ENCODE measurements around the gene CLMN. TPM values are rescaled to one million over a fixed set of nuclear protein-coding genes. Genes with fewer than 3 reads are reported as not detected.

The CLMN gene
- total RNA-seq, 2 donors from 2014 or later: 24.6 to 39.3 TPM

DNA sequence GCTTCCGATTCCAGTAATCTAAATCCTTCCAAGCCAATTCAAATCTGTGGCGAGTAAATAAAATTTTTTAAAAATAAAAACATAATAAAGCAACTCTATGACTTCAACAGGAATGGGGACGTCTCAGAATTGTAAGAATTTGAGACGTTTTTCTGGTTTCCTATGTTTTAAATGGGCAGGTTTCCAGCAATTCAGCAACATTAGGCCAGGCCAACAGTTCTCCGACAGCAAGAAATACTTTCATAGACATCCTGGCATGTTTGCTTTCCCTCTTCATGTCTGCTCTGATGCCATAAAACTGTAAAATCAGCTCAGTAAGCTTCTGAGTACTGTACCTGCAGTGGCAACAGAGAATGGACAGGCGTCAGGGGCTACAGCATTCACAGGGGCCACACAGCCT lies 126.6 kb downstream of the CLMN start:
- H3K9me3 ChIP-seq: no peaks in the 10 kb centered on the region
- TF ChIP-seq POLR2A (IDR thresholded peaks at IDR 0.05) (no peak), POLR2AphosphoS5 (IDR thresholded peaks at IDR 0.05) (peak; percentile 16)
- TF ChIP-seq, protein P1, sequence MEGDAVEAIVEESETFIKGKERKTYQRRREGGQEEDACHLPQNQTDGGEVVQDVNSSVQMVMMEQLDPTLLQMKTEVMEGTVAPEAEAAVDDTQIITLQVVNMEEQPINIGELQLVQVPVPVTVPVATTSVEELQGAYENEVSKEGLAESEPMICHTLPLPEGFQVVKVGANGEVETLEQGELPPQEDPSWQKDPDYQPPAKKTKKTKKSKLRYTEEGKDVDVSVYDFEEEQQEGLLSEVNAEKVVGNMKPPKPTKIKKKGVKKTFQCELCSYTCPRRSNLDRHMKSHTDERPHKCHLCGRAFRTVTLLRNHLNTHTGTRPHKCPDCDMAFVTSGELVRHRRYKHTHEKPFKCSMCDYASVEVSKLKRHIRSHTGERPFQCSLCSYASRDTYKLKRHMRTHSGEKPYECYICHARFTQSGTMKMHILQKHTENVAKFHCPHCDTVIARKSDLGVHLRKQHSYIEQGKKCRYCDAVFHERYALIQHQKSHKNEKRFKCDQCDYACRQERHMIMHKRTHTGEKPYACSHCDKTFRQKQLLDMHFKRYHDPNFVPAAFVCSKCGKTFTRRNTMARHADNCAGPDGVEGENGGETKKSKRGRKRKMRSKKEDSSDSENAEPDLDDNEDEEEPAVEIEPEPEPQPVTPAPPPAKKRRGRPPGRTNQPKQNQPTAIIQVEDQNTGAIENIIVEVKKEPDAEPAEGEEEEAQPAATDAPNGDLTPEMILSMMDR (IDR thresholded peaks at IDR 0.05): no peak
- intact Hi-C loops (cut with DNase I): no loop called here
- no peak for DNase-seq (ENCODE audit: low spot score)
- no peak overlapping the region for H3K27ac ChIP-seq
- no peaks in the 10 kb centered on the region for H3K4me1 ChIP-seq (replicated peaks)
- no peak overlapping the region for H3K4me3 ChIP-seq
- 62% methylated on average over 6 of the region's 6 CpGs for WGBS
- no peaks in the 10 kb centered on the region for H3K27me3 ChIP-seq (replicated peaks; ENCODE audit: insufficient read depth)
- no peaks in the 10 kb centered on the region for H3K36me3 ChIP-seq

DNA sequence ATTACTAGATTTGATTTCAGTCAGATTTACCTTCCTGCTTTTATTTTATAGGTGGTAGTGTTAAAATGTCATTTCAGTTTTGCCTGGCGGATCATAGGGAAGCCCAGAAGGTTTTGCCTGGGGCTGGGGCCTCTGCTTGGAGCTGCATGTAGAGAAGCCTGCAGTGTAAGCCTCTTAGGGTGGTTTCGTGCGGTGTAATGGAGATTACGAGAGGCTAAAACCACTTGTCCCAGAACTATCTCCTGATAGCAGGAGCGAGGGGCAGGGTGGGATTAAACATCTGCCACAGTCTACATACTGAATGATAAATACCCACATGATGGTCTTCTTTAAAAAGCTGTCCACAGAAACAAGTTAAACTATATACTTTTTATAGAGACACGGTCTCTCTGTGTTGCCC lies 127.4 kb downstream of the CLMN start:
- no peak for TF ChIP-seq POLR2A (IDR thresholded peaks at IDR 0.05)
- TF ChIP-seq, protein P1 (IDR thresholded peaks at IDR 0.05): no peak
- no peak for TF ChIP-seq POLR2AphosphoS5 (IDR thresholded peaks at IDR 0.05)
- intact Hi-C loops (cut with DNase I): no loop called here
- no peaks in the 10 kb centered on the region for H3K27me3 ChIP-seq (replicated peaks; ENCODE audit: insufficient read depth)
- H3K27ac ChIP-seq: no peak overlapping the region
- H3K9me3 ChIP-seq: no peaks in the 10 kb centered on the region
- DNase-seq (ENCODE audit: low spot score): no peak
- H3K36me3 ChIP-seq: no peaks in the 10 kb centered on the region
- H3K4me3 ChIP-seq: no peak overlapping the region
- 96% methylated on average over 6 of the region's 6 CpGs for WGBS
- H3K4me1 ChIP-seq (replicated peaks): no peaks in the 10 kb centered on the region

- no peaks in the 10 kb centered on the region for H3K4me1 ChIP-seq (replicated peaks)
- no peaks in the 10 kb centered on the region for H3K9me3 ChIP-seq
- no peaks in the 10 kb centered on the region for H3K36me3 ChIP-seq
- no peak for DNase-seq (ENCODE audit: low spot score)
- H3K4me3 ChIP-seq: no peak overlapping the region
- TF ChIP-seq POLR2A (IDR thresholded peaks at IDR 0.05): no peak
- no peak for TF ChIP-seq POLR2AphosphoS5 (IDR thresholded peaks at IDR 0.05)
- TF ChIP-seq, protein P1 (IDR thresholded peaks at IDR 0.05): no peak
- H3K27me3 ChIP-seq (replicated peaks; ENCODE audit: insufficient read depth): no peaks in the 10 kb centered on the region
- WGBS: 93% methylated on average over 21 of the region's 21 CpGs
- intact Hi-C loops (cut with DNase I): no loop called here
- H3K27ac ChIP-seq: no peak overlapping the region
These were observed 128.1 kb downstream of the CLMN start for GRCh38 chr14:95191445-95192199.

- 93% methylated on average over 7 of the region's 7 CpGs for WGBS
- Histone ChIP-seq H3K36me3 (no peaks in the 10 kb centered on the region), H3K4me1 (replicated peaks) (no peaks in the 10 kb centered on the region), H3K9me3 (no peaks in the 10 kb centered on the region), H3K4me3 (no peak overlapping the region), H3K27ac (no peak overlapping the region), H3K27me3 (replicated peaks; ENCODE audit: insufficient read depth) (no peaks in the 10 kb centered on the region)
- intact Hi-C loops (cut with DNase I): no loop called here
- DNase-seq (ENCODE audit: low spot score): no peak
- TF ChIP-seq POLR2AphosphoS5 (IDR thresholded peaks at IDR 0.05): no peak
- TF ChIP-seq, protein P1 (IDR thresholded peaks at IDR 0.05): no peak
These were observed 128.9 kb downstream of the CLMN start for GRCh38 chr14:95190857-95191256.

DNA sequence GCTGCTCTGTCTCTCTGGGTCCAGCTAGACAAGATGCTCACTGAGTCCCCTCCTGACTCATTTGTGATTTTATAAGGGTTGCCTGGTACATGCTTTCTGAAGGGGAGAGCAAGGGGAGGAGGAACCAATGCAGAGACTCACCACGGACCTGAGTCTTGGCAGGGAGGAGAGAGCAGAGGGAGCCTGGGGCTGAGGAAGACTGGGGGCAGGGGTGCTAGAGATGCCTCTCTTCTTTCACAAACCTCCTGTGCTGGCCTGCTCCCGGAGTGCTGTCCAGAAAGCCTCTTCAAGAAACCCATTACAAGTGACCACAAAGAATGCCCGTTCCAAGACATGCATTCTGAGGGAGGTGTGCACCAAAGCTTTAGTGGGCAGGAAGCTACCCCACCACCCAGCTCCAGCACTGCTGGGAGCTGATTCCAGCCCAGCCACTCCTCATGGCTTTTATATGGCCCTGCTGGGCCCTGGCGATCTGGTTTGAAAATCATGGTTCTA lies 129.3 kb downstream of the CLMN start:
- H3K4me3 ChIP-seq: no peak overlapping the region
- no peaks in the 10 kb centered on the region for H3K36me3 ChIP-seq
- TF ChIP-seq POLR2A (IDR thresholded peaks at IDR 0.05) (no peak), POLR2AphosphoS5 (IDR thresholded peaks at IDR 0.05) (no peak)
- H3K27me3 ChIP-seq (replicated peaks; ENCODE audit: insufficient read depth): no peaks in the 10 kb centered on the region
- H3K9me3 ChIP-seq: no peaks in the 10 kb centered on the region
- H3K4me1 ChIP-seq (replicated peaks): no peaks in the 10 kb centered on the region
- no peak for DNase-seq (ENCODE audit: low spot score)
- intact Hi-C loops (cut with DNase I): no loop called here
- no peak overlapping the region for H3K27ac ChIP-seq
- WGBS: 67% methylated on average over 4 of the region's 4 CpGs

All from prostate gland (tissue), 2 donors.